Peyer's patch (tissue), 4 donors: ENCODE measurements around the gene KCNAB1.

ENCODE experiments used
- POLR2A ChIP-seq, 2 donors: fragments of 450-650 bp; IDR thresholded peaks; one replicate each; pipeline ENCODE4 v1.5.1; 2017; ENCODE audit warnings: antibody characterized with exemption in 2 of 2, mild to moderate bottlenecking in 2 of 2, moderate library complexity in 2 of 2
- TF ChIP-seq, protein P1 (sequence below), 6 experiments: fragments of 450-650 bp in 4 of 6; fragments of 200-600 bp in 2 of 6; sonication (generic) in 1 of 6; IDR thresholded peaks; one replicate each; pipeline ENCODE4 v1.5.1; 2017 to 2019; ENCODE audit warnings: antibody characterized with exemption in 6 of 6, mild to moderate bottlenecking in 3 of 6, moderate library complexity in 1 of 6

DNA sequence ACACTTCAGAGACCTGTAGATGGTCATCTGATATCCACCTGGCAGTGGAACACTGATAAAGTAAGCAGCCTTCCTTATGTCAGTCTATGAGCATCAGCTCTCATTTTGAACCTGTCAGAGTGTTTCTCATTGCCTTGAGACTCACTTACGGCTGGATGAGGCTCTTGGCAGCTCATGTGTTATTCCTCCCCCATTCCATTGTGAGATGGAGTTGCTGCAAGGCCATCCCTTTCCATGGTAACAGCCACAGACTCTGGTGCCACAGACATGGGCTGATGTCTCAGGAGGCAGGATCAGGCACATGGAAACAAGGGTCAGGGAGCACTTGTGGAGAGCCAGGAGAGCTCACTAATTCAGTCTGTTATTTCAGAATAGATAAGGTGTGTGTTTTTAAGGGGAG, 11.9 kb downstream of the KCNAB1 start:
- TF ChIP-seq, protein P1, sequence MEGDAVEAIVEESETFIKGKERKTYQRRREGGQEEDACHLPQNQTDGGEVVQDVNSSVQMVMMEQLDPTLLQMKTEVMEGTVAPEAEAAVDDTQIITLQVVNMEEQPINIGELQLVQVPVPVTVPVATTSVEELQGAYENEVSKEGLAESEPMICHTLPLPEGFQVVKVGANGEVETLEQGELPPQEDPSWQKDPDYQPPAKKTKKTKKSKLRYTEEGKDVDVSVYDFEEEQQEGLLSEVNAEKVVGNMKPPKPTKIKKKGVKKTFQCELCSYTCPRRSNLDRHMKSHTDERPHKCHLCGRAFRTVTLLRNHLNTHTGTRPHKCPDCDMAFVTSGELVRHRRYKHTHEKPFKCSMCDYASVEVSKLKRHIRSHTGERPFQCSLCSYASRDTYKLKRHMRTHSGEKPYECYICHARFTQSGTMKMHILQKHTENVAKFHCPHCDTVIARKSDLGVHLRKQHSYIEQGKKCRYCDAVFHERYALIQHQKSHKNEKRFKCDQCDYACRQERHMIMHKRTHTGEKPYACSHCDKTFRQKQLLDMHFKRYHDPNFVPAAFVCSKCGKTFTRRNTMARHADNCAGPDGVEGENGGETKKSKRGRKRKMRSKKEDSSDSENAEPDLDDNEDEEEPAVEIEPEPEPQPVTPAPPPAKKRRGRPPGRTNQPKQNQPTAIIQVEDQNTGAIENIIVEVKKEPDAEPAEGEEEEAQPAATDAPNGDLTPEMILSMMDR (IDR thresholded peaks at IDR 0.05): no peak
- no peak for TF ChIP-seq POLR2A (IDR thresholded peaks at IDR 0.05)
